AG09309 (cell line): Measurements from ENCODE around the gene C5AR2.
"Not testable (repeated sequence)": the region's sequence is repeated elsewhere in the genome, so short reads cannot be mapped to it uniquely, and the experiment has no call there.

Source experiments
- DNase-seq: peaks from one replicate; pipeline ENCODE4 v3.0.0-alpha.2; 2010; ENCODE audit warnings: low read depth
- H3K4me3 ChIP-seq: 2 replicates; pipeline ENCODE4 v1.5.1; 2011; ENCODE audit warnings: mild to moderate bottlenecking, low read depth, low read length, moderate library complexity; ENCODE audit not compliant: control insufficient read depth
- TF ChIP-seq, protein P1 (sequence below): IDR thresholded peaks from 2 replicates; pipeline ENCODE4 v1.5.1; 2011; ENCODE audit warnings: mild to moderate bottlenecking, low read depth, low read length, inconsistent platforms; ENCODE audit not compliant: insufficient read depth, control insufficient read depth; ENCODE audit errors: missing control alignments

C5AR2 gene

DNA sequence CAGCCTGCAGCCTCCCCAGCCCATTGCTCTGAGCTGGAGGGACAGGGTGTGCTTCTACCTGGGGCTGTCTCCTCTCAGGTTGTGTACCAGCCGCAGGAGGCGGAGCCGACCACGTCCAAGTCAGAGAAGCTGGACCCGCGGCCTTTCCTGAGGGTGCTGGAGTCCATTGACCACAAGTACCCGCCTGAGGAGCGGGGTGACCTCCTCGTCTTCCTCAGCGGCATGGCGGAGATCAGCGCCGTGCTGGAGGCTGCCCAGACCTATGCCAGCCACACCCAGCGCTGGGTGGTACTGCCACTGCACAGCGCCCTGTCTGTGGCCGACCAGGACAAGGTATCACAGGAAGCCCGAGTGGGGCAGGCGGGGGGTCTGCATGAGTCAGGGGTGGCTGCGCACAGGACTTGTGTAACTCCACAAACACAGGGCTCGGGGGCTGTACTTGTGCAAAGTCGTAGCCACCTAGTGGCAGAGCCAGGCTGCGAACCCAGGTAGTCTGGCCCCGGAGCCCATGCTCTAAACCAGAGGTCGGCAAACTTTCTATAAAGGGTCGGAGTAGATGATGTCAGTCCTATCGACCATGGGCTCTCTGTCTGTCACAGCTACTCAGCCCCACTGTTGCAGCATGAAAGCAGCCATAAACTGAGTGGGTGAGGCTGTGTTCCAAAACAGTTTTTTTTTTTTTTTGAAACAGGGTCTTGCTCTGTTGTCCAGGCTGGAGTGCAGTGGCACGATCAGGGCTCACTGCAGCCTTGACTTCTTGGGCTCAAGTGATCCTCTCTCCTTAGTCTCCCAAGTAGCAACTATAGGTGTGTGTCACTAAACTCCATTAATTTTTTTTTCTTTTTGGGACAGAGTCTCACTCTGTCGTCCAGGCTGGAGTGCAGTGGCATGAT is 26.1 kb downstream of the C5AR2 start:
- DNase-seq: no peak
- TF ChIP-seq, protein P1, sequence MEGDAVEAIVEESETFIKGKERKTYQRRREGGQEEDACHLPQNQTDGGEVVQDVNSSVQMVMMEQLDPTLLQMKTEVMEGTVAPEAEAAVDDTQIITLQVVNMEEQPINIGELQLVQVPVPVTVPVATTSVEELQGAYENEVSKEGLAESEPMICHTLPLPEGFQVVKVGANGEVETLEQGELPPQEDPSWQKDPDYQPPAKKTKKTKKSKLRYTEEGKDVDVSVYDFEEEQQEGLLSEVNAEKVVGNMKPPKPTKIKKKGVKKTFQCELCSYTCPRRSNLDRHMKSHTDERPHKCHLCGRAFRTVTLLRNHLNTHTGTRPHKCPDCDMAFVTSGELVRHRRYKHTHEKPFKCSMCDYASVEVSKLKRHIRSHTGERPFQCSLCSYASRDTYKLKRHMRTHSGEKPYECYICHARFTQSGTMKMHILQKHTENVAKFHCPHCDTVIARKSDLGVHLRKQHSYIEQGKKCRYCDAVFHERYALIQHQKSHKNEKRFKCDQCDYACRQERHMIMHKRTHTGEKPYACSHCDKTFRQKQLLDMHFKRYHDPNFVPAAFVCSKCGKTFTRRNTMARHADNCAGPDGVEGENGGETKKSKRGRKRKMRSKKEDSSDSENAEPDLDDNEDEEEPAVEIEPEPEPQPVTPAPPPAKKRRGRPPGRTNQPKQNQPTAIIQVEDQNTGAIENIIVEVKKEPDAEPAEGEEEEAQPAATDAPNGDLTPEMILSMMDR: peak; percentile 5
- H3K4me3 ChIP-seq: no peak overlapping the region

GRCh38 chr19:47358936-47359335 is 27.0 kb downstream of the C5AR2 start:
- DNase-seq: no peak
- H3K4me3 ChIP-seq: no peak overlapping the region
- TF ChIP-seq, protein P1: no peak

DNA sequence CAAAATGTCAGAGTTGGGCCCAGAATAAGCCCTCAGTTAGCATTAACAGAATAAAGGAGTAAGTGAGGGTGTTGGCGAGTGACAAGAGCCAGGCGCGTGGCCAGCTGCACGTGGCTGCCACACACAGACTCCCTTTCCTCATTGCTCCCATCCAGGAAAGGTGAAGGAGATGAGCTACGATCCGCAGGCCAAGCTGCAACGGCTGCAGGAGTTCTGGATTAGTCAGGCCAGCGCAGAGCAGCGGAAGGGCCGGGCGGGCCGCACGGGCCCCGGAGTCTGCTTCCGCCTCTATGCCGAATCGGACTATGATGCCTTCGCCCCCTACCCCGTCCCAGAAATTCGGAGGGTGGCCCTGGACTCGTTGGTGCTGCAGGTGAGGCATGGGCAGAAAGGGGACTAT is 30.3 kb downstream of the C5AR2 start:
- no peak for DNase-seq
- TF ChIP-seq, protein P1: no peak
- H3K4me3 ChIP-seq: no peak overlapping the region

GRCh38 chr19:47363758-47364531 is 32.0 kb downstream of the C5AR2 start:
- peak; percentile 16 for DNase-seq
- TF ChIP-seq, protein P1: no peak

GRCh38 chr19:47365455-47365854 is 33.5 kb downstream of the C5AR2 start:
- not testable (repeated sequence) for DNase-seq, H3K4me3 ChIP-seq

More at GRCh38 chr19:47363758-47364531, 32.0 kb downstream of the C5AR2 start:
- H3K4me3 ChIP-seq: no peak overlapping the region

DNA sequence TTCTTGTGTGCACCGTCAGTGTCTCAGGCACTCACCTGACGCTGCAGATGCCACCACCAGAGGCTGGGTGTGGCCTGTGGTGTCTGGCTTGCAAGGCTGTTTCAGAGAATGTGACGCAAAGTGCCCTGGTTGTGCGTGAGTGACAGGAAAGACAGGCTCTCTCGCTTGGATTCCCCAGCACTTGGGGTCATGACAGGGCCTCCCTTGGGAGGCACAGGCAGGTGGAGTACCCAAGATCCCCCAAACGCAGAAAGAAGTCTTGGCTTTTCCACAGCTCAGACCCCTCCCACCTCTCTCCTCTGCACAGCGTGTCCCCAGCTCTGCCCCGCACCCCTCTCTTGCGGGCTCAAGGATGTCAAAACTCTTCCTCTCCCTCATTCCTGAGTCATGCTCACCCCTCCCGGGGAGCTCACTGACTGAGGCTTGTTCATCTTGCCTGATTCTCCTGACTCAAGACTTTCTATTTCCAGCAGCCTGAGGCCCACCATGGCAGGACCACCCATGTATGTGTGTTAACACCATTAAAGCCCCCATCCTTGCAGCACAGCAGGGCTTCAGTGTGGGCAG is 38.2 kb downstream of the C5AR2 start:
- DNase-seq: peak; percentile 34
- H3K4me3 ChIP-seq: no peak overlapping the region
- TF ChIP-seq, protein P1: no peak
